ENCODE data around the gene GLRX.

Gene GLRX

DNA sequence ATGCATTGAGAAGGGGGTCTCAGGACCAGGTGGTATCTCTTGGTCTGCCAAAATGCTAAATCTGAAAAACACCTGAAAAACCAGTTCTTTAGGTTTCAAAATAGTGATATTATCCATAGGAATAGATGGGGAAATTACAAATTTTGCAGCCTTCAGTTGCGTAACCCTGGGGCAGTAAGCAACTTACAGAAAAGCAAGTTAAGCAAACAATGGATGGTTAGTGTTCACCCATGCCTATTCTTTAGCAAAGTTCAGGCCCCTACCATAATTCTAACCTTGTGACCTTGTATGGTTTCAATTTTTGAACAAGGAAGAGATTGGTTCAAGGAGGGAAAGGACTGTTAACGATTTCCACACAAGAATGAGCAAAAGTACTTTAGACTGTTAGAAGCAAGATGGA is 24.5 kb downstream of the GLRX start:
- no peak overlapping the region for H3K4me3 Mint-ChIP-seq
- H3K36me3 Mint-ChIP-seq (ENCODE audit: low read depth), result peaks cover 6% of the 10 kb centered on the region
- peaks cover 10% of the 10 kb centered on the region for H3K4me1 Mint-ChIP-seq (ENCODE audit: low read depth)
- no peaks in the 10 kb centered on the region for H3K9me3 Mint-ChIP-seq
- no peaks in the 10 kb centered on the region for H3K27me3 Mint-ChIP-seq (ENCODE audit: low read depth)
- H3K27ac Mint-ChIP-seq, result no peak overlapping the region

GRCh38 chr5:95797301-95797700 is 25.2 kb downstream of the GLRX start:
- no peaks in the 10 kb centered on the region for H3K9me3 Mint-ChIP-seq
- H3K27me3 Mint-ChIP-seq (ENCODE audit: low read depth), result no peaks in the 10 kb centered on the region
- H3K4me1 Mint-ChIP-seq (ENCODE audit: low read depth), result peaks cover 10% of the 10 kb centered on the region
- H3K4me3 Mint-ChIP-seq, result no peak overlapping the region
- peaks cover 3% of the 10 kb centered on the region for H3K36me3 Mint-ChIP-seq (ENCODE audit: low read depth)
- H3K27ac Mint-ChIP-seq, result no peak overlapping the region

DNA sequence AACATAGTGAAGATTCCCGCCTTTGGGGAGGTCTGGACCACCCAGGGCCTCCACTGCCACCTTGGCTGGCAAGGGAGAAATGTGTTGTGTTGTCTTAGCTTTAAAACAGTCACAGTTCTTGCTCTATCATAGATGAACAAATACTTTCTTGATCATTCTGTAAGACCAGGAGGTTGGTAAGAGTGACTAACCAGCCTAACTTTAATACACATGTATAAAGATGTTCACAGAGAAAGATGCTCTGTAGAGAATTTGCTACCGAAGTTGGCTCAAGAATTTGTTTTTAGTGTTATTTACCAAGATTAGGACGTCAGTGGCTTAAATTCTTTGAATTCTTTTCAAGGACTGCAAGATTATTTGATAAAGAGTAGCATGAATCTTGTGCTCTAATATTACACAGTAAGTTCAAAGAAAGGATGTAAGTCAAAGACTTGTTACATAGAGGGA is 28.4 kb downstream of the GLRX start:
- H3K9me3 Mint-ChIP-seq, result no peaks in the 10 kb centered on the region

DNA sequence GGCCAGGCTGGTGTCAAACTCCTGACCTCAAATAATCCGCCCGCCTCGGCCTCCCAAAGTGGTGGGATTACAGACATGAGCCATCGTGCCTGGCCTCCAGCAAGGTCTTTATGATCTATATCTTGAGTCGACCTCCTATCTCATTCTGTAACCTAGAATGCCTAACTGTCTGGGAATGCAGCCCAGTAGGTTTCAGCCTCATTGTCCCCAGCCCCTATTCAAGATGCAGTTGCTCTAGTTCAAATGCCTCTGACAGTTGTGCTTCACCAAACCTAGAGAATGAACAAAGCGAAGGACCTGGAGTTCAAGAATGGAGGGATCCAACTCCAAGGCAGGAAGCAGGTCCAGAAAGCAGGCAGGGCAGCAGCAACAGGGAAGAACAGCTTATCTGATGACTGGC is 30.8 kb downstream of the GLRX start:
- no peak overlapping the region for H3K27ac Mint-ChIP-seq
- no peaks in the 10 kb centered on the region for H3K36me3 Mint-ChIP-seq (ENCODE audit: low read depth)
- no peak overlapping the region for H3K4me3 Mint-ChIP-seq
- H3K27me3 Mint-ChIP-seq (ENCODE audit: low read depth), result peaks cover 9% of the 10 kb centered on the region
- H3K4me1 Mint-ChIP-seq (ENCODE audit: low read depth), result no peaks in the 10 kb centered on the region
- H3K9me3 Mint-ChIP-seq, result no peaks in the 10 kb centered on the region

More for the DNA sequence above, 28.4 kb downstream of the GLRX start:
- Mint-ChIP-seq H3K36me3 (ENCODE audit: low read depth) (peaks cover 3% of the 10 kb centered on the region), H3K4me3 (no peak overlapping the region), H3K27ac (no peak overlapping the region), H3K4me1 (ENCODE audit: low read depth) (peaks cover 7% of the 10 kb centered on the region), H3K27me3 (ENCODE audit: low read depth) (no peaks in the 10 kb centered on the region)

DNA sequence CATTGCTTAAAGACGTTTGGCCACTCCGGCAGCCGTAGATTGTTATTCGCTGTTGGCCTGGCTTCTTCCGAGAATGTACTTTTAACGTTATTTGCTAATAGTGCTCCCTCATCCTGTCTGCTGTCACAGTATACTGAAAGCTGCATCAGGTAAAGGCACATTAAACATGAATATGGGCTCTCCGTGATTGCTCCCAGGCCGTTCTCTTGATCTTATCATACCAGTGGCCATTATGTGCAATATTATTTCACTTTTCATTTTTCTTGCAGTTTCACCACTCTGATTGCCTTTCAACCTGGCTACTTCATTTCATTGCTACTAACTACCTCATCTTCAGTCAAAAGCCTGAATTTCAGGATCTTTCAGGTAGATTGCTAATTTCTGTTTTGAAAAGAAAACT is 34.0 kb downstream of the GLRX start:
- Mint-ChIP-seq H3K4me1 (ENCODE audit: low read depth) (no peaks in the 10 kb centered on the region), H3K36me3 (ENCODE audit: low read depth) (peaks cover 1% of the 10 kb centered on the region), H3K9me3 (no peaks in the 10 kb centered on the region), H3K27me3 (ENCODE audit: low read depth) (peaks cover 19% of the 10 kb centered on the region), H3K27ac (no peak overlapping the region), H3K4me3 (no peak overlapping the region)

- Mint-ChIP-seq H3K9me3 (no peaks in the 10 kb centered on the region), H3K4me1 (ENCODE audit: low read depth) (no peaks in the 10 kb centered on the region), H3K27me3 (ENCODE audit: low read depth) (peaks cover 19% of the 10 kb centered on the region), H3K27ac (no peak overlapping the region), H3K4me3 (no peak overlapping the region), H3K36me3 (ENCODE audit: low read depth) (peaks cover 1% of the 10 kb centered on the region)
These were observed 35.6 kb downstream of the GLRX start for GRCh38 chr5:95786821-95787418.

- H3K4me3 Mint-ChIP-seq, result no peak overlapping the region
- H3K27me3 Mint-ChIP-seq (ENCODE audit: low read depth), result peaks cover 19% of the 10 kb centered on the region
- H3K36me3 Mint-ChIP-seq (ENCODE audit: low read depth), result peaks cover 1% of the 10 kb centered on the region
- peaks cover 6% of the 10 kb centered on the region for H3K4me1 Mint-ChIP-seq (ENCODE audit: low read depth)
- no peaks in the 10 kb centered on the region for H3K9me3 Mint-ChIP-seq
- no peak overlapping the region for H3K27ac Mint-ChIP-seq
These were observed 37.8 kb downstream of the GLRX start for GRCh38 chr5:95784514-95785302.

DNA sequence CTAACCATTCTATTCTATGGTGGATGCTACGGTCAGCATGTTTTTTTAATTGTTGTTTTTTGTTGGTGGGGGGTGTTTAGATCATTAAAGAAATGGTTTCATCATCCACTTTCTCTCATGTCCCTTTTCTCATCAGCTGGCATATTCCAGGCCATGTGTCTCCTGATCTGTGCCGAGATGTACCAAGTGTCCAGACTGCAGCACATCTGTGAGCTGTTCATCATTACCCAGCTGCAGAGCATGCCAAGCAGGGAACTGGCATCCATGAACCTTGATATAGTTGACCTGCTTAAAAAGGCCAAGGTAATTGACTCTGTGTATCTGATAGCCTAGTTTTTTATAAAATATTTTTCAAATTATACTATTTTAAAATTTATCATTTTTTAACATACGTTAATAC is 38.9 kb downstream of the GLRX start:
- Mint-ChIP-seq H3K9me3 (no peaks in the 10 kb centered on the region), H3K36me3 (ENCODE audit: low read depth) (peaks cover 1% of the 10 kb centered on the region), H3K4me1 (ENCODE audit: low read depth) (peaks cover 14% of the 10 kb centered on the region), H3K27ac (no peak overlapping the region), H3K27me3 (ENCODE audit: low read depth) (peaks cover 18% of the 10 kb centered on the region), H3K4me3 (no peak overlapping the region)

DNA sequence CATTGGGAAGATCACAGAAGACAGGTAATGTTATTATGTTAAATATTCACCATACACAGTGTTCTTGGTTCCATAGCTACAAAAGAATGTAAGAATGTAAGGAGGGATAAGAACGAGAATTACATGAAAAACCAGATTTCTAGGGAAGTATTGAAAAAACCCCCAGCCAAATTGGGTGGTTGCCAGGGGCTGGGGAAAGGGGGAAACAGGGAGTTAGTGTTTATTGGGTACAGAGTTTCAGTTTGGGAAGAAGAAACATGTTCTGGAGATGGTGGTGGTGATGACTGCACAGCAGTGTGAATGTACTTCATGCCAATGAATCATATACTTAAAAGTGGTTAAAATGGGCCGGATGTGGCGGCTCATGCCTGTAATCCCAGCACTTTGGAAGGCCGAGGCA is 40.3 kb downstream of the GLRX start:
- H3K4me1 Mint-ChIP-seq (ENCODE audit: low read depth), result peaks cover 14% of the 10 kb centered on the region
- peaks cover 1% of the 10 kb centered on the region for H3K36me3 Mint-ChIP-seq (ENCODE audit: low read depth)
- no peak overlapping the region for H3K27ac Mint-ChIP-seq
- H3K4me3 Mint-ChIP-seq, result no peak overlapping the region
- peaks cover 10% of the 10 kb centered on the region for H3K27me3 Mint-ChIP-seq (ENCODE audit: low read depth)
- no peaks in the 10 kb centered on the region for H3K9me3 Mint-ChIP-seq

DNA sequence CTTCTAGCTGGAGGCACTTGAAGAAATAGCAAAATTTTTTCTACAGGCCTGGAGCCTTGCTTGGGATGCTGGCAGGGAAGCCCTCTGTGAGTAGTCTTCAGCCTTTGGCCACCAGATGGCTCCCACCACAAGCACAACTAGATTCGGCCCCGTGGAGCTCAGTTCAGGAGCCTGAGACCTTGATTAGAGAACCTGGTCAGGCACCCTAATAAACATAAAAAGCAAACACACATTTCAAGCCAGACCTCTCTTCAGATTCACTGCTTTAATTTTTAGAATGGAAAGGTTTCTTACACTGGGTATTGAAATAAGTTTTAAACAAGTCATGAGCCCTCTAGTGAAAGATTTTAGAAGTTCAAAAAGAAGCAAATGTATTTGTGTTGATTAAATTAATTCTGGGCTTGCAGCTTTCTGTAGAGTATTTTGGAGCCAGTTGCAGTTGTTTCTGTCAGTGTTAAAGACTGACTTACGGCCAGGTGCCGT is 41.4 kb downstream of the GLRX start:
- Mint-ChIP-seq H3K4me3 (peak overlapping the region; percentile 12), H3K9me3 (no peaks in the 10 kb centered on the region), H3K36me3 (ENCODE audit: low read depth) (peaks cover 1% of the 10 kb centered on the region), H3K4me1 (ENCODE audit: low read depth) (peaks cover 16% of the 10 kb centered on the region), H3K27ac (no peak overlapping the region), H3K27me3 (ENCODE audit: low read depth) (peaks cover 7% of the 10 kb centered on the region)

DNA sequence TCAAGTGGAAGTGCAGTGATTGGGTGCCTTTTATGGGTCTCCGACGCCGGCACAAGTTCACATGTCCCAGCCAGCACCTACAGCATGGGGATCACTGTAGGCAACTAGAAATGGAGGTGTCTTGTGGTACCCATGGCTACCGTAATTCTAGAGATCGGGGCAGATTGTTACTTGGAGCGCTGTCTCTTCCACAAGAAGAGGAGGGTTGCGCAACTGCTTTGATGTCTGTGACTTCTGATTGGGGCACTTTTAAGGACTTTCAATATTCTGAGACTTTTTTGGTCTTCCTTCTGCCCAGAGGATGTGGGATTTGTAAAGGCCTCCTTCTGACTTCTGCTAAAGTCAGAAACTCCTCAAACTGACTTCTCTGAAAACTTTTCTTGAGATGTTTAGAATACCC is 41.9 kb downstream of the GLRX start:
- Mint-ChIP-seq H3K27me3 (ENCODE audit: low read depth) (peaks cover 1% of the 10 kb centered on the region), H3K27ac (no peak overlapping the region), H3K9me3 (no peaks in the 10 kb centered on the region), H3K4me3 (no peak overlapping the region), H3K4me1 (ENCODE audit: low read depth) (peaks cover 16% of the 10 kb centered on the region), H3K36me3 (ENCODE audit: low read depth) (peaks cover 1% of the 10 kb centered on the region)

DNA sequence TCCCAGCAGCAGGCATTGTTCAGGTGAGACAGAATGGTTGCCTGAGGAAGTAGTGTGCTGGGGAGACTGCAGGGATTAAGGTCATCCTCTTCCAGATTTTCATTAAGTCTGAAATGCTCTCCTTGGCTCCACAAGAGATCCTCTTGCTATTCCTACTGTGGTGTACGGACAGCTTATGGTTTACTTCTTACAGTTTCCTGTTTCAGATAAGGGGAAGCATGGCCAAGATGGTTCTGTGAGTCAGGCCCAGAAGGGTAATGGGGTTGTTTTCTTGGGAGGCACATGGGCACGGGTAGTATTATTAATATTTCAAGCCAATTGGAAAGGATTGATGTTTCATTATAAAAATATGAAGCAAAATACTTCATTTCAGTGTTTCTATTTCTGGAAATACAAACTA is 42.9 kb downstream of the GLRX start:
- Mint-ChIP-seq H3K36me3 (ENCODE audit: low read depth) (no peaks in the 10 kb centered on the region), H3K9me3 (no peaks in the 10 kb centered on the region), H3K27ac (no peak overlapping the region), H3K27me3 (ENCODE audit: low read depth) (no peaks in the 10 kb centered on the region), H3K4me3 (no peak overlapping the region), H3K4me1 (ENCODE audit: low read depth) (peaks cover 16% of the 10 kb centered on the region)

DNA sequence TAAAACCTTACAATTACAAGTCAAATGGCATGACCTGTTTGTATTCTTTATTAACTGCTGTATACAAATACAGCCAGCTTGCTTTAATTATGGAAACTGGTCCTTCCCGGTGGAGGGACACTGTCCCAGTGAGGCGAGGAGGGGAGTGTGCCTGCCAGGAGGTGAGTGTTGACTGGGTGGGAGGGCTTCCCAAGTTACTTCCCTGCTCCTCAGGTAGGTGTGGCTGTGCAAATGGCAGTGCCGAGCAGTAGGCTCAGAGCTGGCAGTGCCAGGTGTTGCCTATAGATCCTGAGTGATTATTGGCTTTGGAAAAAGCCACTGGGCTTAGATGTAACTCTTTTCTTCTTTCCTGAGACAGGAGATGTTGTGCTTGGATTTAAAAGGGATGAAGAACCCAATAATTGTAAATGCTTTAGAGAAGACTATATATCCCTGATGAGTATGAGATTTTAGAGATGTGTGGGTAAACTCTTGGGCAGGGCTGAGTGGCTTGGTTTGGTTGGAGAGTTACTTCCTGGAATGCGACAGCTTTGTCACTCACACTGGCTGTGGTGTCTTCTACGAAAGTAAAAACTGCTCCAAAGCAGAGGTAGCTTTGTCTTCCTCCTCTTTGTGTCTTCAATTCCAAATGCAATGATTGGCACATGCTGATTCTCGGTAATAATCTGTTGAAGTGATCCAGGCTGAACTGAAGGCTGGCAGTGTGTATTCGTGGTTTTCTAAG is 43.7 kb downstream of the GLRX start:
- H3K4me3 Mint-ChIP-seq, result no peak overlapping the region
- H3K4me1 Mint-ChIP-seq (ENCODE audit: low read depth), result peaks cover 16% of the 10 kb centered on the region
- H3K27me3 Mint-ChIP-seq (ENCODE audit: low read depth), result no peaks in the 10 kb centered on the region
- no peaks in the 10 kb centered on the region for H3K9me3 Mint-ChIP-seq
- no peaks in the 10 kb centered on the region for H3K36me3 Mint-ChIP-seq (ENCODE audit: low read depth)
- no peak overlapping the region for H3K27ac Mint-ChIP-seq

GRCh38 chr5:95777441-95777840 is 45.1 kb downstream of the GLRX start:
- Mint-ChIP-seq H3K36me3 (ENCODE audit: low read depth) (no peaks in the 10 kb centered on the region), H3K4me3 (no peak overlapping the region), H3K27ac (no peak overlapping the region), H3K4me1 (ENCODE audit: low read depth) (peaks cover 17% of the 10 kb centered on the region), H3K27me3 (ENCODE audit: low read depth) (peaks cover 4% of the 10 kb centered on the region), H3K9me3 (no peaks in the 10 kb centered on the region)
